ENCODE data around the gene CSTPP1.

CSTPP1 gene

GRCh38 chr11:47003180-47003877 lies 66.8 kb downstream of the CSTPP1 start:
- Histone ChIP-seq H3K79me2 (ENCODE audit: insufficient read depth, low read depth) (no peaks in the 10 kb centered on the region), H3K27ac (no peak overlapping the region), H3K9ac (no peak overlapping the region), H4K20me1 (ENCODE audit: insufficient read depth) (no peaks in the 10 kb centered on the region), H3K4me1 (ENCODE audit: low read depth, poor library complexity, severe bottlenecking) (peaks cover 16% of the 10 kb centered on the region), H2AFZ (ENCODE audit: low read depth) (no peak overlapping the region), H3K36me3 (ENCODE audit: insufficient read depth) (no peaks in the 10 kb centered on the region), H3K4me2 (no peak overlapping the region), H3K27me3 (ENCODE audit: insufficient read depth, low read depth) (no peaks in the 10 kb centered on the region), H3K4me3 (IDR thresholded peaks at IDR 0.05; ENCODE audit: insufficient read depth, low read depth, low read length) (no peak overlapping the region)
- no peak for TF ChIP-seq CTCF (conservative IDR thresholded peaks at IDR 0.05; ENCODE audit: low read depth, low read length)

GRCh38 chr11:47004595-47005033 lies 68.1 kb downstream of the CSTPP1 start:
- no peak for TF ChIP-seq CTCF (conservative IDR thresholded peaks at IDR 0.05; ENCODE audit: low read depth, low read length)
- Histone ChIP-seq H2AFZ (ENCODE audit: low read depth) (no peak overlapping the region), H3K4me3 (IDR thresholded peaks at IDR 0.05; ENCODE audit: insufficient read depth, low read depth, low read length) (no peak overlapping the region), H3K36me3 (ENCODE audit: insufficient read depth) (no peaks in the 10 kb centered on the region), H3K79me2 (ENCODE audit: insufficient read depth, low read depth) (no peaks in the 10 kb centered on the region), H4K20me1 (ENCODE audit: insufficient read depth) (no peaks in the 10 kb centered on the region), H3K9ac (no peak overlapping the region), H3K27me3 (ENCODE audit: insufficient read depth, low read depth) (no peaks in the 10 kb centered on the region), H3K4me1 (ENCODE audit: low read depth, poor library complexity, severe bottlenecking) (peaks cover 16% of the 10 kb centered on the region), H3K27ac (no peak overlapping the region), H3K4me2 (no peak overlapping the region)

- no peak overlapping the region for H3K27ac ChIP-seq
- peaks cover 16% of the 10 kb centered on the region for H3K4me1 ChIP-seq (ENCODE audit: low read depth, poor library complexity, severe bottlenecking)
- H3K4me2 ChIP-seq, result no peak overlapping the region
Measured at GRCh38 chr11:47005441-47005840, 68.9 kb downstream of the CSTPP1 start.

GRCh38 chr11:47007579-47007978 lies 71.0 kb downstream of the CSTPP1 start:
- H4K20me1 ChIP-seq (ENCODE audit: insufficient read depth), result no peaks in the 10 kb centered on the region
- H3K9ac ChIP-seq, result no peak overlapping the region
- no peak overlapping the region for H2AFZ ChIP-seq (ENCODE audit: low read depth)
- peaks cover 16% of the 10 kb centered on the region for H3K4me1 ChIP-seq (ENCODE audit: low read depth, poor library complexity, severe bottlenecking)
- H3K4me2 ChIP-seq, result no peak overlapping the region
- H3K27ac ChIP-seq, result no peak overlapping the region
- H3K79me2 ChIP-seq (ENCODE audit: insufficient read depth, low read depth), result no peaks in the 10 kb centered on the region
- no peak overlapping the region for H3K4me3 ChIP-seq (IDR thresholded peaks at IDR 0.05; ENCODE audit: insufficient read depth, low read depth, low read length)
- TF ChIP-seq CTCF (conservative IDR thresholded peaks at IDR 0.05; ENCODE audit: low read depth, low read length), result no peak
- no peaks in the 10 kb centered on the region for H3K36me3 ChIP-seq (ENCODE audit: insufficient read depth)
- no peaks in the 10 kb centered on the region for H3K27me3 ChIP-seq (ENCODE audit: insufficient read depth, low read depth)

More at GRCh38 chr11:47005441-47005840, 68.9 kb downstream of the CSTPP1 start:
- Histone ChIP-seq H3K9ac (no peak overlapping the region), H3K36me3 (ENCODE audit: insufficient read depth) (no peaks in the 10 kb centered on the region), H2AFZ (ENCODE audit: low read depth) (no peak overlapping the region), H3K27me3 (ENCODE audit: insufficient read depth, low read depth) (no peaks in the 10 kb centered on the region), H3K4me3 (IDR thresholded peaks at IDR 0.05; ENCODE audit: insufficient read depth, low read depth, low read length) (no peak overlapping the region), H3K79me2 (ENCODE audit: insufficient read depth, low read depth) (no peaks in the 10 kb centered on the region), H4K20me1 (ENCODE audit: insufficient read depth) (no peaks in the 10 kb centered on the region)
- TF ChIP-seq CTCF (conservative IDR thresholded peaks at IDR 0.05; ENCODE audit: low read depth, low read length), result no peak

All from KMS-11 (cell line).